Measurements from ENCODE around the gene SGTA. TPM values are rescaled to one million over a fixed set of nuclear protein-coding genes. Genes with fewer than 3 reads are reported as not detected.

SGTA gene
- polyA plus RNA-seq, 1 donor (not counting 4 experiments of a cell fraction or from before 2014, with no cell fraction given) = 36.1 TPM

GRCh38 chr19:2724148-2724557 lies 58.9 kb downstream of the SGTA start:
- Histone ChIP-seq H3K9me1 (ENCODE audit: control insufficient read depth, extremely low read depth, insufficient read depth, low read length) (no peaks in the 10 kb centered on the region), H3K4me3 (ENCODE audit: control insufficient read depth in 2 of 3, extremely low read depth in 1 of 3, insufficient read depth in 2 of 3, low read depth in 1 of 3, low read length in 3 of 3) (no peak overlapping the region), H3K4me2 (ENCODE audit: control insufficient read depth, extremely low read depth, insufficient read depth, low read depth, low read length) (no peak overlapping the region), H3K27ac (ENCODE audit: control insufficient read depth, insufficient read depth, low read length) (no peak overlapping the region), H3K79me2 (ENCODE audit: control insufficient read depth, insufficient read depth, low read length) (no peaks in the 10 kb centered on the region), H3K9me3 (ENCODE audit: control insufficient read depth, low read depth, low read length) (no peaks in the 10 kb centered on the region), H4K20me1 (ENCODE audit: control insufficient read depth, extremely low read depth, insufficient read depth, low read length) (peaks cover 5% of the 10 kb centered on the region), H3K36me3 (ENCODE audit: control insufficient read depth in 2 of 2, extremely low read depth in 1 of 2, insufficient read depth in 2 of 2, low read length in 2 of 2) (no peaks in the 10 kb centered on the region), H3K27me3 (ENCODE audit: control insufficient read depth, extremely low read depth, insufficient read depth, low read length) (peaks cover 44% of the 10 kb centered on the region), H3K9ac (ENCODE audit: control insufficient read depth, extremely low read depth, insufficient read depth, low read length) (no peak overlapping the region), H3K4me1 (ENCODE audit: control insufficient read depth, extremely low read depth, insufficient read depth, low read length) (peaks cover 15% of the 10 kb centered on the region), H2AFZ (ENCODE audit: control insufficient read depth, low read length) (no peak overlapping the region)
- dilution Hi-C loops (cut with MboI; ENCODE audit: extremely low pct_ligation_motif_present, low sequenced_read_pairs) = no loop called here
- DNase-seq (ENCODE audit: low read depth, low spot score) (no peak), FAIRE-seq (no peak)
- TF ChIP-seq EZH2 (IDR thresholded peaks at IDR 0.05; ENCODE audit: low read length) (no peak), CTCF (optimal IDR thresholded peaks at IDR 0.05 in 1 of 3, IDR thresholded peaks at IDR 0.05 in 1 of 3, conservative IDR thresholded peaks at IDR 0.05 in 1 of 3; ENCODE audit: extremely low read depth in 1 of 3, insufficient read depth in 2 of 3, low read length in 3 of 3) (no peak)

- Histone ChIP-seq H3K4me2 (ENCODE audit: control insufficient read depth, extremely low read depth, insufficient read depth, low read depth, low read length) (no peak overlapping the region), H3K36me3 (ENCODE audit: control insufficient read depth in 2 of 2, extremely low read depth in 1 of 2, insufficient read depth in 2 of 2, low read length in 2 of 2) (no peaks in the 10 kb centered on the region)
- dilution Hi-C loops (cut with MboI; ENCODE audit: extremely low pct_ligation_motif_present, low sequenced_read_pairs) = no loop called here
Observed at GRCh38 chr19:2723747-2724146, 59.3 kb downstream of the SGTA start.

More at GRCh38 chr19:2723747-2724146, 59.3 kb downstream of the SGTA start:
- FAIRE-seq = no peak
- no peak for TF ChIP-seq CTCF (optimal IDR thresholded peaks at IDR 0.05 in 1 of 3, IDR thresholded peaks at IDR 0.05 in 1 of 3, conservative IDR thresholded peaks at IDR 0.05 in 1 of 3; ENCODE audit: extremely low read depth in 1 of 3, insufficient read depth in 2 of 3, low read length in 3 of 3)
- TF ChIP-seq EZH2 (IDR thresholded peaks at IDR 0.05; ENCODE audit: low read length) = no peak
- no peaks in the 10 kb centered on the region for H3K9me3 ChIP-seq (ENCODE audit: control insufficient read depth, low read depth, low read length)
- peaks cover 15% of the 10 kb centered on the region for H3K4me1 ChIP-seq (ENCODE audit: control insufficient read depth, extremely low read depth, insufficient read depth, low read length)
- DNase-seq (ENCODE audit: low read depth, low spot score) = no peak
- H4K20me1 ChIP-seq (ENCODE audit: control insufficient read depth, extremely low read depth, insufficient read depth, low read length) = peaks cover 5% of the 10 kb centered on the region
- H3K4me3 ChIP-seq (ENCODE audit: control insufficient read depth in 2 of 3, extremely low read depth in 1 of 3, insufficient read depth in 2 of 3, low read depth in 1 of 3, low read length in 3 of 3) = no peak overlapping the region
- no peak overlapping the region for H2AFZ ChIP-seq (ENCODE audit: control insufficient read depth, low read length)
- H3K79me2 ChIP-seq (ENCODE audit: control insufficient read depth, insufficient read depth, low read length) = no peaks in the 10 kb centered on the region
- H3K9me1 ChIP-seq (ENCODE audit: control insufficient read depth, extremely low read depth, insufficient read depth, low read length) = no peaks in the 10 kb centered on the region
- peaks cover 44% of the 10 kb centered on the region for H3K27me3 ChIP-seq (ENCODE audit: control insufficient read depth, extremely low read depth, insufficient read depth, low read length)
- H3K27ac ChIP-seq (ENCODE audit: control insufficient read depth, insufficient read depth, low read length) = no peak overlapping the region
- H3K9ac ChIP-seq (ENCODE audit: control insufficient read depth, extremely low read depth, insufficient read depth, low read length) = no peak overlapping the region

Data from keratinocyte (primary cell).